PC-9 (cell line): ENCODE data around the gene NR2C2. TPM values are rescaled to one million over a fixed set of nuclear protein-coding genes. Genes with fewer than 3 reads are reported as not detected.

Source experiments
- BruUV-seq: library from RNA; stranded (reverse); fragments of 400-500 nt; replicated peaks from 2 replicates; lab custom pipeline; 2021; lab: Mats Ljungman, UMichigan
- CTCF ChIA-PET: fragments of 300-600 bp; sonication (Branson Sonifier 250); formaldehyde crosslinking; loops from one replicate; lab custom pipeline; 2022; ENCODE audit warnings: antibody characterized with exemption; lab: Charles Lee
- POLR2A ChIA-PET: fragments of 300-600 bp; sonication (Branson Sonifier 250); formaldehyde crosslinking; loops from one replicate; lab custom pipeline; 2022; ENCODE audit warnings: antibody characterized with exemption; ENCODE audit not compliant: unreplicated experiment; lab: Charles Lee
- DNase-seq, 2 experiments: peaks; one replicate each; pipeline versions ENCODE4 v3.0.0 to v3.0.0-alpha.2; 2015 to 2022; ENCODE audit warnings: mixed read lengths in 1 of 2
- H2AFZ ChIP-seq: fragments of 200-600 bp; sonication (generic); 2 replicates; pipeline ENCODE4 v1.8.1; 2017; ENCODE audit warnings: antibody characterized with exemption
- H3F3A ChIP-seq: fragments of 200-600 bp; sonication (generic); 2 replicates; pipeline ENCODE4 v1.8.1; 2017; ENCODE audit warnings: antibody characterized with exemption, mild to moderate bottlenecking, low read depth; ENCODE audit not compliant: insufficient read depth
- H3K27ac ChIP-seq: fragments of 200-600 bp; sonication (generic); 2 replicates; pipeline ENCODE4 v1.6.1; 2016; ENCODE audit warnings: mixed run types
- H3K27me3 ChIP-seq: fragments of 200-600 bp; sonication (generic); 2 replicates; pipeline ENCODE4 v1.6.1; 2016; ENCODE audit warnings: low read depth, mixed run types; ENCODE audit not compliant: insufficient read depth
- H3K36me3 ChIP-seq: fragments of 200-600 bp; sonication (generic); 2 replicates; pipeline ENCODE4 v1.6.1; 2016; ENCODE audit warnings: low read depth, mixed run types
- H3K4me1 ChIP-seq: fragments of 200-600 bp; sonication (generic); replicated peaks from 2 replicates; pipeline ENCODE4 v1.6.1; 2016; ENCODE audit warnings: mixed run types; ENCODE audit not compliant: insufficient read depth
- H3K4me2 ChIP-seq: fragments of 200-600 bp; sonication (generic); 2 replicates; pipeline ENCODE4 v1.6.1; 2017; ENCODE audit warnings: mixed run types
- H3K4me3 ChIP-seq: fragments of 200-600 bp; sonication (generic); 2 replicates; pipeline ENCODE4 v1.6.1; 2016; ENCODE audit warnings: mixed run types
- H3K79me2 ChIP-seq: fragments of 200-600 bp; sonication (generic); 2 replicates; pipeline ENCODE4 v1.6.1; 2017; ENCODE audit warnings: low read depth, mixed run types
- H3K9me2 ChIP-seq: fragments of 200-600 bp; sonication (generic); 2 replicates; pipeline ENCODE4 v1.8.1; 2017; ENCODE audit warnings: mild to moderate bottlenecking; ENCODE audit not compliant: insufficient read depth
- H3K9me3 ChIP-seq: fragments of 200-600 bp; sonication (generic); 2 replicates; pipeline ENCODE4 v1.8.1; 2016; ENCODE audit warnings: low read depth; ENCODE audit not compliant: insufficient read depth
- H4K20me1 ChIP-seq: fragments of 200-600 bp; sonication (generic); 2 replicates; pipeline ENCODE4 v1.8.1; 2017; ENCODE audit not compliant: insufficient read depth
- EZH2 ChIP-seq: fragments of 200-600 bp; sonication (generic); IDR thresholded peaks from 2 replicates; pipeline ENCODE4 v1.8.0; 2017; ENCODE audit warnings: antibody characterized with exemption, low read depth
- intact Hi-C: fragments of 100-400 bp; cut with micrococcal nuclease; formaldehyde crosslinking; loops from one replicate; pipeline ENCODE4 v1.10.0; 2022; ENCODE audit not compliant: unreplicated experiment
- total RNA-seq: library from RNA; stranded (reverse); gene quantifications from 2 replicates; pipeline ENCODE4 v1.2.3, GENCODE V29; 2021
- TF ChIP-seq, protein P1 (sequence below): fragments of 200-600 bp; sonication (generic); conservative IDR thresholded peaks from 2 replicates; pipeline ENCODE4 v1.6.1; 2017; ENCODE audit warnings: mixed run types, antibody characterized with exemption, mild to moderate bottlenecking, moderate library complexity

Gene NR2C2
- total RNA-seq, 1 experiment from 2014 or later: 44.1 TPM

DNA sequence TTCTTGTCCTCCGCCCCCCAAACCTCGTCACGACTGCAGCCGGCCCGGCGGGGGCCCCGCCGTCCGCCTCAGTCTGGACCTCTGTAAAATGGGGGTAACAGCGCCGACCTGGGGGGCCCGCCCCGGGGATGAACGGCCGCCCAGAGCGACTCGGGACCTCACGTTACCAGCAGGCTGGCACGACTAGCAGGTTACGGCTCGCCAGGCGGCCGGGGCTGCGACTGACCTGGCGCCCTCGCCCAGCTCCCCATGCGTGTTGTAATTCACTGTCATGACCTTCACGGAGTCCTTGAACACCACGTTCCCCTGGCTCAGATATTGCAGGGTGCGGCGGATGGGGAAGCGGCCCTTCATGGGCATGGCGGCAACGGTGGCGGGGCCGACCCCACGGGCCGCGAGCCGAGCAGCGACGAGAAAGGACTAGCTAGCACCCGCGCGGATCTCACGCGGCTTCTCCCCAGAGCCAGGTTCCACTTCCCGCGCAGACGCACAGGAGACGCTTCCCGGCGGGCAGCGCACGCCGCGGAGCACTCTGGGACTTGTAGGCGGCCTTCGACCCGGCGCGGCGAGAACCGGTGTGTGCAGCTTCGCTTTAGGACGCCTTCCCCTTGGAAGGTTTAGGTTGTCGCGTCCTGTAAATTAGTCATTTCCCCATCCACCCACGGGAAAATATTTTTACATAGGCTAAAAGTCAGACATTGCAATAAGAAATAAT is 117.6 kb downstream of the NR2C2 start, which contains the start of gene MRPS25:
TSS of gene MRPS25 (minus strand) at position 481 of the 715 bp plus-strand sequence. CDS start at position 360, 121 bp downstream.
- POLR2A ChIA-PET: interaction anchor here (0.7 kb wide), 2 partner anchors 92 to 1329 kb away, joined by 3 to 5 read pairs; no protein-coding TSS in a partner anchor
- Histone ChIP-seq H3K4me1 (peaks cover 18% of the 10 kb centered on the region), H3K27me3 (no peaks in the 10 kb centered on the region)

DNA sequence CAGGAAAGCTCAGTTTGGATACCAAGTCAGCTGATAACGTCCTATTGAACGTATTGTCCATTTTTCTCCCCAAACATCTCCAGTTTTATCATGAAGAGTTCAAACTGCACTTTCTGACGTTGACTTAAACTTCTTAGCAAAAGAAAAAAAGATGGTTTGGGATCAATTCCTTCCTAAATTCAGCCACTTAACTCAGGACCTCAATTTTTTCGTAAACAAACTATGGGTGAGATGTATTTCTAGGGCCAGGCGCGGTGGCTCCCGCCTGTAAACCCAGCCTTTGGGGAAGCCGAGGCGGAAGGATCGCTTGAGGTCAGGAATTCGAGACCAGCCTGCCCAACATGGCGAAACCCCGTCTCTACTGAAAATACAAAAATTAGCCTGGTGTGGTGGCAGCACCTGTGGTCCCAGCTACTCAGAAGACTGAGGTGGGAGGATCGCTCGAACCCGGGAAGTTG is 118.2 kb downstream of the NR2C2 start:
- Histone ChIP-seq H3K27me3 (no peaks in the 10 kb centered on the region), H3F3A (peaks cover 6% of the 10 kb centered on the region; the same call in 1 of the 2 replicates), H3K4me3 (peak overlapping the region; percentile 97), H2AFZ (peak overlapping the region; percentile 97), H4K20me1 (peaks cover 6% of the 10 kb centered on the region; the same call in 1 of the 2 replicates), H3K9me2 (no peaks in the 10 kb centered on the region; the same call in 1 of the 2 replicates), H3K36me3 (no peaks in the 10 kb centered on the region; the same call in 1 of the 2 replicates), H3K9me3 (no peaks in the 10 kb centered on the region), H3K79me2 (peaks cover 24% of the 10 kb centered on the region), H3K4me1 (peaks cover 18% of the 10 kb centered on the region), H3K27ac (no peak overlapping the region), H3K4me2 (peak overlapping the region; percentile 95)
- TF ChIP-seq, protein P1, sequence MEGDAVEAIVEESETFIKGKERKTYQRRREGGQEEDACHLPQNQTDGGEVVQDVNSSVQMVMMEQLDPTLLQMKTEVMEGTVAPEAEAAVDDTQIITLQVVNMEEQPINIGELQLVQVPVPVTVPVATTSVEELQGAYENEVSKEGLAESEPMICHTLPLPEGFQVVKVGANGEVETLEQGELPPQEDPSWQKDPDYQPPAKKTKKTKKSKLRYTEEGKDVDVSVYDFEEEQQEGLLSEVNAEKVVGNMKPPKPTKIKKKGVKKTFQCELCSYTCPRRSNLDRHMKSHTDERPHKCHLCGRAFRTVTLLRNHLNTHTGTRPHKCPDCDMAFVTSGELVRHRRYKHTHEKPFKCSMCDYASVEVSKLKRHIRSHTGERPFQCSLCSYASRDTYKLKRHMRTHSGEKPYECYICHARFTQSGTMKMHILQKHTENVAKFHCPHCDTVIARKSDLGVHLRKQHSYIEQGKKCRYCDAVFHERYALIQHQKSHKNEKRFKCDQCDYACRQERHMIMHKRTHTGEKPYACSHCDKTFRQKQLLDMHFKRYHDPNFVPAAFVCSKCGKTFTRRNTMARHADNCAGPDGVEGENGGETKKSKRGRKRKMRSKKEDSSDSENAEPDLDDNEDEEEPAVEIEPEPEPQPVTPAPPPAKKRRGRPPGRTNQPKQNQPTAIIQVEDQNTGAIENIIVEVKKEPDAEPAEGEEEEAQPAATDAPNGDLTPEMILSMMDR: no peak
- no peak for TF ChIP-seq EZH2
- BruUV-seq: no TSS peak
- ChIA-PET POLR2A (interaction anchor here (0.7 kb wide), 2 partner anchors 93 to 1330 kb away, joined by 3 to 5 read pairs; no protein-coding TSS in a partner anchor), CTCF (interaction anchor here (1.3 kb wide), 1 partner anchor 15 kb away, joined by 4 read pairs; no protein-coding TSS in a partner anchor)
- intact Hi-C loops: loop anchor here (5.0 kb wide), 1 partner anchor 118 kb away; the partner anchor contains the start of gene NR2C2
- DNase-seq: no peak

More for the DNA sequence above, 117.6 kb downstream of the NR2C2 start, which contains the start of gene MRPS25:
- TF ChIP-seq EZH2: no peak
- TF ChIP-seq, protein P1: no peak
- Histone ChIP-seq H3K9me2 (no peaks in the 10 kb centered on the region; the same call in 1 of the 2 replicates), H3K79me2 (peaks cover 28% of the 10 kb centered on the region), H2AFZ (peak within 1 kb of the TSS; percentile 97), H3K36me3 (no peaks in the 10 kb centered on the region), H3K9me3 (no peaks in the 10 kb centered on the region), H3F3A (peaks cover 6% of the 10 kb centered on the region; the same call in 1 of the 2 replicates), H4K20me1 (peaks cover 7% of the 10 kb centered on the region; the same call in 1 of the 2 replicates), H3K4me2 (peak within 1 kb of the TSS; percentile 95), H3K27ac (0 out of 2 replicates have a peak within 1 kb of the TSS, but pooled peaks have one; percentile 36), H3K4me3 (peak within 1 kb of the TSS; percentile 97)
- intact Hi-C loops: loop anchor here (5.0 kb wide), 1 partner anchor 118 kb away; the partner anchor contains the start of gene NR2C2
- no TSS peak for BruUV-seq
- DNase-seq: peak; percentile 81 to 88
- CTCF ChIA-PET: interaction anchor here (1.3 kb wide), 1 partner anchor 14 kb away, joined by 4 read pairs; no protein-coding TSS in a partner anchor

DNA sequence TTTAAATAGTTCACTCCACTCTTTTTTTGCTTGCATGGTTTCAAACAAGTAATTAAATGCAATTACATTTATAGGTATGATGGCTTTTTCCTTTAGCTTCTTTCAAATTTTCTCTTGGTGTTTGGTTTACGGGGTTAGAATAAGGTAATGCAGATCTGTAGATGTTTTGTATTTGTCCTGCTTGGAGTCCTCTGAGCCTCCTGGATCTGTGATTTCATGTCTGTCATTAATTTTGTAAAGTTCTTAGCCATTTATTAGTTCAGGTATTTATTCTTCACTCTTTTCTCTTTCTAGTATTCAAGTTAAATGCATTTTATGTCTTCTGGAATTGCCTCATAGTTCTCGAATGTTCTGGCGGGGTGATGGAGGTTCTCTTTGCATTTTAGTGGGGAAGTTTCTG is 119.1 kb downstream of the NR2C2 start:
- Histone ChIP-seq H3K9me3 (no peaks in the 10 kb centered on the region), H2AFZ (no peak overlapping the region), H3K4me3 (no peak overlapping the region), H3K4me2 (no peak overlapping the region), H3K4me1 (peaks cover 18% of the 10 kb centered on the region), H3K27ac (no peak overlapping the region), H3K36me3 (no peaks in the 10 kb centered on the region; the same call in 1 of the 2 replicates), H4K20me1 (peaks cover 6% of the 10 kb centered on the region; the same call in 1 of the 2 replicates), H3K9me2 (no peaks in the 10 kb centered on the region; the same call in 1 of the 2 replicates), H3K27me3 (no peaks in the 10 kb centered on the region), H3K79me2 (peaks cover 24% of the 10 kb centered on the region), H3F3A (peaks cover 6% of the 10 kb centered on the region; the same call in 1 of the 2 replicates)
- no peak for DNase-seq
- ChIA-PET POLR2A (no interaction called here), CTCF (no interaction called here)
- no TSS peak for BruUV-seq
- TF ChIP-seq, protein P1: no peak
- intact Hi-C loops: loop anchor here (5.0 kb wide), 1 partner anchor 119 kb away; the partner anchor contains the start of gene NR2C2
